ENCODE data around the gene RAD23B. TPM values are rescaled to one million over a fixed set of nuclear protein-coding genes. Genes with fewer than 3 reads are reported as not detected.

Gene RAD23B
- total and polyA plus RNA-seq, 8 donors, result 19.3 to 86.8 (median 53.9) TPM

GRCh38 chr9:107263289-107263688 lies 19.8 kb upstream of the RAD23B start:
- peaks cover 0 to 13% (median 0%) of the 10 kb centered on the region in 4 donors for H3K9me3 ChIP-seq
- H3K4me3 ChIP-seq, result no peak overlapping the region
- no peaks in the 10 kb centered on the region for H3K27me3 ChIP-seq
- no peak for TF ChIP-seq POLR2AphosphoS5 (IDR thresholded peaks at IDR 0.05)
- TF ChIP-seq POLR2A (IDR thresholded peaks at IDR 0.05), result no peak
- no peak for TF ChIP-seq CTCF (IDR thresholded peaks at IDR 0.05)
- no peak for TF ChIP-seq EP300 (IDR thresholded peaks at IDR 0.05)
- no peak overlapping the region for H3K27ac ChIP-seq
- H3K4me1 ChIP-seq, result no peaks in the 10 kb centered on the region
- DNase-seq, result no peak
- H3K36me3 ChIP-seq, result no peaks in the 10 kb centered on the region
- 62 to 76% (median 65%) methylated on average over 2 of the region's 2 CpGs for WGBS, 5 donors
- intact Hi-C loops (cut with DNase I; ENCODE audit: low total_unique reads), result no loop called here

DNA sequence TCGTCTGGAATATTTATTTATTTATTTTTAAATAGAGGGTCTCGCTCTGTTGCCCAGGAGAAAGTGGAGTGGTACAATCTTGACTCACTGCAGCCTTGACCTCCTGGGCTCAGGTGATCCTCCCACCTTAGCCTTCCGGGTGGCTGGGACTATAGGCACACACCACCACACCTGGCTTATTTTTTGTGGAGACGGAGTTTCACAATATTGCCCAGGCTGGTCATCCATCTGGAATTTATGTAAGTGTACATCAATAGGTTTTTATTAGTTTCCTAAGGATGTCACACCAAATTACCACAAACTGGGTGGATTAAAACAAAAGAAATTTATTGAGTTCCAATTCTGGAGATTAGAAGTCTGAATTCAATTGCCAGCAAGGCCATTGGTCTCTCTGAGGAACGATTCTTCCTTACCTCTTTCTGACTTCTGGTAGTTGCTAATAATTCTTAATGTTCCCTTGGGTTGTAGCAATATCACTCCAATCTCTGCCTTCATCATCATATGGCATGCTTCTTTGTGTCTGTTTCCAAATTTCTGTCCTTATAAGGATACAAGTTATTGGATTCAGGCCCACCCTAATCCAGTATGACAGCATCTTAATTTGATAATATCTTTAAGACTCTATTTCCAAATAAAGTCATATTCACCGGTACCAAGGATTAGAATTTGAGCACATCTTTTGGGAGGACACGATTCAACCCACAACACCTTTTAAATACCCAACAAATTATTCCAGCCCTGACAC lies 16.3 kb upstream of the RAD23B start:
- Histone ChIP-seq H3K4me3 (no peak overlapping the region), H3K4me1 (peaks cover 0 to 7% (median 0%) of the 10 kb centered on the region in 4 donors), H3K27ac (no peak overlapping the region), H3K27me3 (no peaks in the 10 kb centered on the region), H3K9me3 (peaks cover 0 to 13% (median 0%) of the 10 kb centered on the region in 4 donors), H3K36me3 (no peaks in the 10 kb centered on the region)
- no peak for DNase-seq
- WGBS, 5 donors, result 84 to 89% (median 86%) methylated on average over 7 of the region's 7 CpGs
- intact Hi-C loops (cut with DNase I; ENCODE audit: low total_unique reads), result no loop called here
- no peak for TF ChIP-seq EP300 (IDR thresholded peaks at IDR 0.05)
- no peak for TF ChIP-seq CTCF (IDR thresholded peaks at IDR 0.05)
- no peak for TF ChIP-seq POLR2AphosphoS5 (IDR thresholded peaks at IDR 0.05)
- no peak for TF ChIP-seq POLR2A (IDR thresholded peaks at IDR 0.05)

DNA sequence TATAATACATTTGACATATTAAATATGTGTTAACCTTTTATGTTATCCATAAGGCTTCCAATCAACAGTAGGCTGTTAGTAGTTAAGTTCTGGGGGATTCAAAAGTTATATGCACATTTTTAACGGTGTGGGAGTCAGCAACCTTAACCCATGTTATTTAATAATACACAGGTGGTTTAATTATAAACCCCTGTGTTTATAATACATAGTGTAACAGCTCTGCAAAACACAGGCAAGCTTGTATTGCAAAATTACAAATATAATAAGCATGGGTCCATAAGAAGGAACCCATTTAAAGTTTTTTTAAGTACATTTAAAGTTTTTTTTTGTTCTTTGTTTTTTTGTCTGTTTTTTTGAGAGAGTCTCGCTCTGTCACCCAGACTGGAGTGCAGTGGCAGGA lies 14.5 kb upstream of the RAD23B start:
- Histone ChIP-seq H3K4me3 (no peak overlapping the region), H3K27ac (no peak overlapping the region), H3K9me3 (peaks cover 0 to 13% (median 0%) of the 10 kb centered on the region in 4 donors), H3K4me1 (peaks cover 0 to 7% (median 0%) of the 10 kb centered on the region in 4 donors), H3K27me3 (no peaks in the 10 kb centered on the region), H3K36me3 (no peaks in the 10 kb centered on the region)
- no peak for TF ChIP-seq CTCF (IDR thresholded peaks at IDR 0.05)
- TF ChIP-seq POLR2AphosphoS5 (IDR thresholded peaks at IDR 0.05), result no peak
- TF ChIP-seq EP300 (IDR thresholded peaks at IDR 0.05), result no peak
- no peak for TF ChIP-seq POLR2A (IDR thresholded peaks at IDR 0.05)
- intact Hi-C loops (cut with DNase I; ENCODE audit: low total_unique reads), result no loop called here
- WGBS, 5 donors, result 75 to 85% (median 77%) methylated on average over 2 of the region's 2 CpGs
- no peak for DNase-seq

- Histone ChIP-seq H3K36me3 (no peaks in the 10 kb centered on the region), H3K27ac (no peak overlapping the region)
Measured at GRCh38 chr9:107269254-107269653, 13.8 kb upstream of the RAD23B start.

More at GRCh38 chr9:107269254-107269653, 13.8 kb upstream of the RAD23B start:
- TF ChIP-seq POLR2A (IDR thresholded peaks at IDR 0.05) (no peak), CTCF (IDR thresholded peaks at IDR 0.05) (no peak), POLR2AphosphoS5 (IDR thresholded peaks at IDR 0.05) (no peak), EP300 (IDR thresholded peaks at IDR 0.05) (no peak)
- intact Hi-C loops (cut with DNase I; ENCODE audit: low total_unique reads), result no loop called here
- peaks cover 0 to 7% (median 0%) of the 10 kb centered on the region in 4 donors for H3K4me1 ChIP-seq
- no peaks in the 10 kb centered on the region for H3K27me3 ChIP-seq
- H3K4me3 ChIP-seq, result no peak overlapping the region
- H3K9me3 ChIP-seq, result peaks cover 0 to 13% (median 0%) of the 10 kb centered on the region in 4 donors
- 74 to 86% (median 83%) methylated on average over 2 of the region's 2 CpGs for WGBS, 5 donors
- DNase-seq, result no peak

All from stomach (tissue), 9 donors.